Activated CD4-positive, alpha-beta T cell treated with anti-CD3 and anti-CD28 coated beads, Interleukin-2, amount 10 ng/mL, durations not matched to agents 7 days and 5 days (primary cell): Measurements from ENCODE around the gene DHFR2. TPM values are rescaled to one million over a fixed set of nuclear protein-coding genes. Genes with fewer than 3 reads are reported as not detected.
"Not testable (repeated sequence)": the region's sequence is repeated elsewhere in the genome, so short reads cannot be mapped to it uniquely, and the experiment has no call there.

ENCODE experiments used
- CTCF ChIA-PET: fragments of 350-600 bp; sonication (Branson Sonifier 250); formaldehyde crosslinking; loops from one replicate; lab custom pipeline; 2021; ENCODE audit warnings: antibody characterized with exemption; lab: Charles Lee
- POLR2A ChIA-PET: fragments of 350-600 bp; sonication (Branson Sonifier 250); formaldehyde crosslinking; loops from one replicate; lab custom pipeline; 2021; ENCODE audit warnings: antibody characterized with exemption; lab: Charles Lee
- DNase-seq: peaks from one replicate; pipeline ENCODE4 v3.0.0-alpha.2; 2020
- H3K27ac Mint-ChIP-seq: one replicate; pipeline ENCODE4 v1.8.0; 2021; ENCODE audit warnings: mild to moderate bottlenecking, moderate library complexity, mixed read lengths
- H3K27me3 Mint-ChIP-seq: one replicate; pipeline ENCODE4 v1.8.0; 2021; ENCODE audit warnings: mixed read lengths
- H3K36me3 Mint-ChIP-seq: one replicate; pipeline ENCODE4 v1.8.0; 2021; ENCODE audit warnings: low read depth, mixed read lengths
- H3K4me1 Mint-ChIP-seq: one replicate; pipeline ENCODE4 v1.8.0; 2021; ENCODE audit warnings: mixed read lengths
- H3K4me3 Mint-ChIP-seq: one replicate; pipeline ENCODE4 v1.8.0; 2021; ENCODE audit warnings: mild to moderate bottlenecking, moderate library complexity, mixed read lengths
- H3K9me3 Mint-ChIP-seq: one replicate; pipeline ENCODE4 v1.8.0; 2021; ENCODE audit warnings: mixed read lengths
- total RNA-seq, 2 experiments: library from RNA; stranded (reverse); gene quantifications; one replicate each; pipeline ENCODE4 v1.2.3, GENCODE V29; 2021

The DHFR2 gene
- total RNA-seq, 2 experiments from 2014 or later = 8.4 to 9.0 TPM

- Mint-ChIP-seq H3K27me3 (no peaks in the 10 kb centered on the region), H3K27ac (peak overlapping the region; percentile 5), H3K9me3 (no peaks in the 10 kb centered on the region), H3K4me3 (no peak overlapping the region), H3K4me1 (peaks cover 51% of the 10 kb centered on the region), H3K36me3 (peaks cover 48% of the 10 kb centered on the region)
- DNase-seq = no peak
- ChIA-PET POLR2A (no interaction called here), CTCF (interaction anchor here (1.0 to 1.1 kb wide), 2 partner anchors 12 to 16 kb away, joined by 3 to 4 read pairs; no protein-coding TSS in a partner anchor)
Observed at GRCh38 chr3:94081884-94082283, 19.2 kb upstream of the DHFR2 start.

DNA sequence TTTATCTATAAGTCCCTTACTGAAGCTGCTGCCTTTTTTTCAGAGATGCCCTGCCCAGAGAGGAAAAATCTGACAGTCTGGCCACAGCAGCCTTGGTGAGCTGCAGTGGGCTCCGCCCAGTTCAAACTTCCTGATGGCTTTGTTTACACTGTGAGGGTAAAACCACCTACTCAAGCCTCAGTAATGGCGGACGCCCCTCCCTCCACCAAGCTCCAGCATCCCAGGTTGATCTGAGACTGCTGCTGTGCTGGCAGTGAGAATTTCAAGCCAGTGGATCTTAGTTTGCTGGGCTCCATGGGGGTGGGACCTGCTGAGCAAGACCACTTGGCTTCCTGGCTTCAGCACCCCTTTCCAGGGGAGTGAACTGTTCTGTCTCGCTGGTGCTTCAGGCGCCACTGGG is 17.8 kb upstream of the DHFR2 start:
- peak; percentile 39 for DNase-seq
- CTCF ChIA-PET = interaction anchor here (1.0 kb wide), 1 partner anchor 11 kb away, joined by 3 read pairs; no protein-coding TSS in a partner anchor
- peaks cover 51% of the 10 kb centered on the region for H3K4me1 Mint-ChIP-seq
- H3K27me3 Mint-ChIP-seq, POLR2A ChIA-PET, H3K4me3 Mint-ChIP-seq, H3K9me3 Mint-ChIP-seq: not testable (repeated sequence)
- peaks cover 55% of the 10 kb centered on the region for H3K36me3 Mint-ChIP-seq
- peak overlapping the region; percentile 69 for H3K27ac Mint-ChIP-seq

- POLR2A ChIA-PET = no interaction called here
- peaks cover 55% of the 10 kb centered on the region for H3K36me3 Mint-ChIP-seq
- no peak for DNase-seq
- CTCF ChIA-PET = no interaction called here
- no peak overlapping the region for H3K4me3 Mint-ChIP-seq
- H3K27ac Mint-ChIP-seq = no peak overlapping the region
- H3K9me3 Mint-ChIP-seq = no peaks in the 10 kb centered on the region
- no peaks in the 10 kb centered on the region for H3K27me3 Mint-ChIP-seq
- peaks cover 57% of the 10 kb centered on the region for H3K4me1 Mint-ChIP-seq
Observed at GRCh38 chr3:94076055-94076454, 13.3 kb upstream of the DHFR2 start.

DNA sequence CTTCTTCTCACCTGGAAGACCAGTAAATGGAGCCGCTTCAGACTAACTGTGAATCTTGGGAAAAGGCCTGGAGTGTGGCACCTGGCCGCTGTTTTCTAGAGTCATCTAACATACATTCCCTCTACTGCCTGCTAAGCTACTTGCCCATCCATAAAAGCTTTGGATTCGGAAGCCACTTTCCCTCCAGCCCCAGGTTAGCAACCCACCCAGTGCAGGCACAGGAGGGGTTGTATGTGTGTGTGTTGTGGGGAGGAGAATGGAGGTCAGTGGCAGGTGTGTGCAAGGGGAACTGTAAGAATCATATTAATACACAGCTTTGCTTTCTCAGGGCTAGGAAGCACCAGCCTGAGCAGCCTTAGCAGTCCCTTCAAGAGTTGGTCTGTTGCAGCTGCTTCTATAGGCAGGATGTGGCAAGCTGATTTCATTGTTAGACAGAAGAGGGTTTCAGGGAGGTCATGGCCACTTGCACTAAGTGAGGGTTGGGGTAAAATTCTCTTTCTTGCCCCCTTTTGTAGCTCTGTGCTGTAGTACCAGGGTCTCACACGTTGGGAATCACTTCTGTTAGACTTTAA is 9.1 kb upstream of the DHFR2 start:
- CTCF ChIA-PET = interaction anchor here (0.5 to 1.0 kb wide), 3 partner anchors 9 to 27 kb away, joined by 3 to 4 read pairs (median 4); partner anchors contain the start of genes DHFR2 and NSUN3
- H3K9me3 Mint-ChIP-seq = peaks cover 10% of the 10 kb centered on the region
- no peak overlapping the region for H3K27ac Mint-ChIP-seq
- peak; percentile 36 for DNase-seq
- no peak overlapping the region for H3K4me3 Mint-ChIP-seq
- H3K27me3 Mint-ChIP-seq = no peaks in the 10 kb centered on the region
- peaks cover 57% of the 10 kb centered on the region for H3K36me3 Mint-ChIP-seq
- POLR2A ChIA-PET = no interaction called here
- H3K4me1 Mint-ChIP-seq = peaks cover 54% of the 10 kb centered on the region

DNA sequence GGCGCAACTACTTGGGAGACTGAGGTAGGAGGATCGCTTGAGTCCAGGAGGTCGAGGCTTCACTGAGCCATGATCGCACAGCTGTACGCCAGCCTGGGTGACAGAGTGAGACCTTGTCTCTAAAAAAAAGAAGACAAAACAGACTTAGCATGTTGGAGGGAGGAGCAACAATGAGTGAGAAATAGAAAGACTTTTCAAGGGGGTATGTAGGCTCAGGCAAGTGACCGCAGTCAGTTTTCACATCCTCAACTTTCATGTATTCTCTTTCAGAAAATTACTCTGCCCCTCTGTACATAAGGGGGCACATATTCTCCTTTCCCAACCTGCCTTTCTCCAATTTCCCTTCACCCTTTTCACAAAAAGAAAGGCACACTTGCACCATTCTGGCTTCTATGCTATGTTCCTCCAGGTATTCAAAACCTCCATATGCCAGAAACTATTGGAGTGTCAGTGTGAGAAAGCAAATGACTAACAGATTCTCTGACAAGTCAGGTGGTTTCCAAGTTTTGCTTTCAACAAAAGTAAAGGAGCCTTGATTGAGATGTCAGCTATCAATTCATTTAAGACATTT is 7.7 kb upstream of the DHFR2 start:
- Mint-ChIP-seq H3K4me3 (no peak overlapping the region), H3K27ac (no peak overlapping the region), H3K36me3 (peaks cover 56% of the 10 kb centered on the region), H3K9me3 (peaks cover 12% of the 10 kb centered on the region), H3K4me1 (peaks cover 64% of the 10 kb centered on the region), H3K27me3 (no peaks in the 10 kb centered on the region)
- ChIA-PET CTCF (interaction anchor here (1.0 to 1.2 kb wide), 2 partner anchors 10 to 11 kb away, joined by 3 read pairs; no protein-coding TSS in a partner anchor), POLR2A (no interaction called here)
- no peak for DNase-seq

- Mint-ChIP-seq H3K27ac (peak overlapping the region; percentile 11), H3K36me3 (peaks cover 59% of the 10 kb centered on the region), H3K4me3 (no peak overlapping the region), H3K27me3 (no peaks in the 10 kb centered on the region), H3K9me3 (peaks cover 12% of the 10 kb centered on the region), H3K4me1 (peaks cover 74% of the 10 kb centered on the region)
- no peak for DNase-seq
- ChIA-PET POLR2A (no interaction called here), CTCF (interaction anchor here (1.0 to 1.2 kb wide), 4 partner anchors 9 to 18 kb away, joined by 3 read pairs; no protein-coding TSS in a partner anchor)
Observed at GRCh38 chr3:94069194-94069813, 6.6 kb upstream of the DHFR2 start.

- no peak overlapping the region for H3K27ac Mint-ChIP-seq
- ChIA-PET POLR2A (no interaction called here), CTCF (interaction anchor here (0.5 to 1.5 kb wide), 2 partner anchors 15 to 62 kb away, joined by 3 to 4 read pairs; no protein-coding TSS in a partner anchor)
- H3K9me3 Mint-ChIP-seq = peaks cover 12% of the 10 kb centered on the region
- no peak for DNase-seq
- peaks cover 63% of the 10 kb centered on the region for H3K4me1 Mint-ChIP-seq
- H3K4me3 Mint-ChIP-seq = no peak overlapping the region
- no peaks in the 10 kb centered on the region for H3K27me3 Mint-ChIP-seq
- H3K36me3 Mint-ChIP-seq = peaks cover 45% of the 10 kb centered on the region
Observed at GRCh38 chr3:94066506-94067500, 4.1 kb upstream of the DHFR2 start.

- Mint-ChIP-seq H3K4me1 (peaks cover 55% of the 10 kb centered on the region), H3K4me3 (no peak overlapping the region), H3K27me3 (no peaks in the 10 kb centered on the region), H3K27ac (no peak overlapping the region), H3K36me3 (peaks cover 46% of the 10 kb centered on the region), H3K9me3 (peaks cover 12% of the 10 kb centered on the region)
- ChIA-PET CTCF (interaction anchor here (1.0 to 1.5 kb wide), 2 partner anchors 15 to 16 kb away, joined by 4 read pairs; no protein-coding TSS in a partner anchor), POLR2A (no interaction called here)
- no peak for DNase-seq
Observed at GRCh38 chr3:94065819-94066480, 3.2 kb upstream of the DHFR2 start.

GRCh38 chr3:94065122-94065521 is 2.4 kb upstream of the DHFR2 start:
- H3K27me3 Mint-ChIP-seq = no peaks in the 10 kb centered on the region
- DNase-seq = no peak
- no peak overlapping the region for H3K27ac Mint-ChIP-seq
- H3K9me3 Mint-ChIP-seq = peaks cover 12% of the 10 kb centered on the region
- H3K4me3 Mint-ChIP-seq = no peak overlapping the region
- H3K36me3 Mint-ChIP-seq = peaks cover 54% of the 10 kb centered on the region
- CTCF ChIA-PET = interaction anchor here (1.0 to 1.5 kb wide), 2 partner anchors 14 to 17 kb away, joined by 4 read pairs; no protein-coding TSS in a partner anchor
- peaks cover 52% of the 10 kb centered on the region for H3K4me1 Mint-ChIP-seq
- POLR2A ChIA-PET = no interaction called here

- POLR2A ChIA-PET = no interaction called here
- Mint-ChIP-seq H3K27ac (peak overlapping the region; percentile 97), H3K4me3 (peak overlapping the region; percentile 89), H3K9me3 (peaks cover 12% of the 10 kb centered on the region), H3K36me3 (peaks cover 57% of the 10 kb centered on the region), H3K4me1 (peaks cover 51% of the 10 kb centered on the region), H3K27me3 (no peaks in the 10 kb centered on the region)
- CTCF ChIA-PET = no interaction called here
- DNase-seq = no peak
Observed at GRCh38 chr3:94064243-94064860, 1.6 kb upstream of the DHFR2 start.

DNA sequence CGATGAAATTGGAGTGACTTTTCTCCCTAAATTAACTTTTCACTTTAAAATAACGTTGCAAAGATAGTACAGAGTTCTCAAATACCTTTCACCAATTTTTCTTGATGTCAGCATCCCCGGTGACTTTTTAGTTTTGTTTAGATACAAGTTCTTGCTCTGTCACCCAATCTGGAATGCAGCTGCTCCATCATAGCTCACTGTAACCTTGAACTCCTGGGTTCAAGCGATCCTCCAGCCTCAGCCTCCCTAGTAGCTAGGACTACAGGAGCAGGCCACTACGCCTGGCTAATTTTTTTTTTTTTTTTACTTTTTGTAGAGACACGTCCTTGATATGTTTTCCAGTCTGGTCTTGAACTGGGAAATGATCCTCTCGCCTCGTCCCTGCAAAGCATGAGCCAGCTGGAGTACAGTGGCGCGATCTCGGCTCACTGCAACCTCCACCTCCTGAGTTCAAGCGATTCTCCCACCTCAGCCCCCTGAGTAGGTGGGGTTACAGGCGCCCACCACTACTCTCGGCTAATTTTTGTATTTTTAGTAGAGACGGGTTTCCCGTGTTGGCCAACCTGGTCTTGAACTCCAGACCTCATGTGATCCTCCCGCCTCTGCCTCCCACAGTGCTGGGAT is 892 bp upstream of the DHFR2 start:
- POLR2A ChIA-PET = interaction anchor here (1.0 kb wide), 1 partner anchor 84 kb away, joined by 3 read pairs; no protein-coding TSS in a partner anchor
- peaks cover 12% of the 10 kb centered on the region for H3K9me3 Mint-ChIP-seq
- DNase-seq = no peak
- CTCF ChIA-PET = interaction anchor here (1.3 kb wide), 1 partner anchor 51 kb away, joined by 3 read pairs; no protein-coding TSS in a partner anchor
- H3K27me3 Mint-ChIP-seq = no peaks in the 10 kb centered on the region
- peaks cover 54% of the 10 kb centered on the region for H3K36me3 Mint-ChIP-seq
- peaks cover 43% of the 10 kb centered on the region for H3K4me1 Mint-ChIP-seq
- peak overlapping the region; percentile 89 for H3K4me3 Mint-ChIP-seq
- peak overlapping the region; percentile 97 for H3K27ac Mint-ChIP-seq
